Measurements from ENCODE around the gene ZCCHC9. TPM values are rescaled to one million over a fixed set of nuclear protein-coding genes. Genes with fewer than 3 reads are reported as not detected.
A peak's percentile ranks its signal among the peaks of the same experiment; 100 is the strongest.

The ZCCHC9 gene
- total RNA-seq, 4 donors from 2014 or later, result 24.5 to 32.6 (median 26.8) TPM

GRCh38 chr5:81349161-81349560 lies 47.8 kb downstream of the ZCCHC9 start:
- DNase-seq, result no peak
- no peaks in the 10 kb centered on the region for H3K36me3 ChIP-seq
- no peaks in the 10 kb centered on the region for H3K27me3 ChIP-seq
- TF ChIP-seq, protein P1, sequence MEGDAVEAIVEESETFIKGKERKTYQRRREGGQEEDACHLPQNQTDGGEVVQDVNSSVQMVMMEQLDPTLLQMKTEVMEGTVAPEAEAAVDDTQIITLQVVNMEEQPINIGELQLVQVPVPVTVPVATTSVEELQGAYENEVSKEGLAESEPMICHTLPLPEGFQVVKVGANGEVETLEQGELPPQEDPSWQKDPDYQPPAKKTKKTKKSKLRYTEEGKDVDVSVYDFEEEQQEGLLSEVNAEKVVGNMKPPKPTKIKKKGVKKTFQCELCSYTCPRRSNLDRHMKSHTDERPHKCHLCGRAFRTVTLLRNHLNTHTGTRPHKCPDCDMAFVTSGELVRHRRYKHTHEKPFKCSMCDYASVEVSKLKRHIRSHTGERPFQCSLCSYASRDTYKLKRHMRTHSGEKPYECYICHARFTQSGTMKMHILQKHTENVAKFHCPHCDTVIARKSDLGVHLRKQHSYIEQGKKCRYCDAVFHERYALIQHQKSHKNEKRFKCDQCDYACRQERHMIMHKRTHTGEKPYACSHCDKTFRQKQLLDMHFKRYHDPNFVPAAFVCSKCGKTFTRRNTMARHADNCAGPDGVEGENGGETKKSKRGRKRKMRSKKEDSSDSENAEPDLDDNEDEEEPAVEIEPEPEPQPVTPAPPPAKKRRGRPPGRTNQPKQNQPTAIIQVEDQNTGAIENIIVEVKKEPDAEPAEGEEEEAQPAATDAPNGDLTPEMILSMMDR (IDR thresholded peaks at IDR 0.05), result no peak
- TF ChIP-seq POLR2A (IDR thresholded peaks at IDR 0.05), result no peak
- H3K4me3 ChIP-seq, result no peak overlapping the region
- H3K27ac ChIP-seq, result no peak overlapping the region
- peaks cover 0 to 4% (median 0%) of the 10 kb centered on the region in 4 donors for H3K4me1 ChIP-seq
- no peaks in the 10 kb centered on the region for H3K9me3 ChIP-seq

GRCh38 chr5:81350507-81350906 lies 49.1 kb downstream of the ZCCHC9 start:
- Histone ChIP-seq H3K27ac (no peak overlapping the region), H3K27me3 (no peaks in the 10 kb centered on the region), H3K9me3 (no peaks in the 10 kb centered on the region), H3K4me3 (no peak overlapping the region), H3K4me1 (peaks cover 0 to 10% (median 0%) of the 10 kb centered on the region in 4 donors), H3K36me3 (no peaks in the 10 kb centered on the region)
- DNase-seq, result no peak
- TF ChIP-seq, protein P1 (IDR thresholded peaks at IDR 0.05), result no peak
- TF ChIP-seq POLR2A (IDR thresholded peaks at IDR 0.05), result no peak

GRCh38 chr5:81353189-81353588 lies 51.8 kb downstream of the ZCCHC9 start:
- TF ChIP-seq POLR2A (IDR thresholded peaks at IDR 0.05), result no peak
- TF ChIP-seq, protein P1 (IDR thresholded peaks at IDR 0.05), result peak in 2 of 6 experiments; percentile 26 to 27
- peaks cover 0 to 10% (median 0%) of the 10 kb centered on the region in 4 donors for H3K4me1 ChIP-seq
- DNase-seq, result no peak
- H3K9me3 ChIP-seq, result no peaks in the 10 kb centered on the region
- H3K27ac ChIP-seq, result peak overlapping the region in 2 of 4 donors; percentile 32 to 47
- no peaks in the 10 kb centered on the region for H3K27me3 ChIP-seq
- no peak overlapping the region for H3K4me3 ChIP-seq
- no peaks in the 10 kb centered on the region for H3K36me3 ChIP-seq

DNA sequence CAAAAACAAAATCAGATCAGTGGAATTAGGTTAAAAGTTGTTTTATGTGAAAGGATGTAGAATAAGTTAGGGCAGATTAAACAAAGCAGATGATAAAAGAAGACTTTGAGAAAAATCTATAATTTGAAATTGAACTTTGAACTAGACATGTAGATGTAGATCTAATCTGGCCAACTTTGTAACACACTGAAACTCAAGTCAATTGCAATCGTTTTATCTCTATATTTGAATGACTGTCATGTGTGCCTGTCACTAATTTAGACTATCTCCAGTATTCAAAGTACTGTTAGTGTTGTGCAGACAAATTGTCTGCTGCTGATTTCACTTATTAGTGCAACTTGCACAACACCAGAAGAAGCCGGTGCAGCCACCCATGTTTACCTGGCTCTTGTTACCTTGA lies 52.7 kb downstream of the ZCCHC9 start:
- DNase-seq, result no peak
- no peak overlapping the region for H3K4me3 ChIP-seq
- H3K27ac ChIP-seq, result peak overlapping the region in 2 of 4 donors; percentile 29 to 47
- H3K36me3 ChIP-seq, result no peaks in the 10 kb centered on the region
- TF ChIP-seq POLR2A (IDR thresholded peaks at IDR 0.05), result no peak
- TF ChIP-seq, protein P1 (IDR thresholded peaks at IDR 0.05), result no peak
- no peaks in the 10 kb centered on the region for H3K27me3 ChIP-seq
- no peaks in the 10 kb centered on the region for H3K9me3 ChIP-seq
- peaks cover 0 to 10% (median 0%) of the 10 kb centered on the region in 4 donors for H3K4me1 ChIP-seq

DNA sequence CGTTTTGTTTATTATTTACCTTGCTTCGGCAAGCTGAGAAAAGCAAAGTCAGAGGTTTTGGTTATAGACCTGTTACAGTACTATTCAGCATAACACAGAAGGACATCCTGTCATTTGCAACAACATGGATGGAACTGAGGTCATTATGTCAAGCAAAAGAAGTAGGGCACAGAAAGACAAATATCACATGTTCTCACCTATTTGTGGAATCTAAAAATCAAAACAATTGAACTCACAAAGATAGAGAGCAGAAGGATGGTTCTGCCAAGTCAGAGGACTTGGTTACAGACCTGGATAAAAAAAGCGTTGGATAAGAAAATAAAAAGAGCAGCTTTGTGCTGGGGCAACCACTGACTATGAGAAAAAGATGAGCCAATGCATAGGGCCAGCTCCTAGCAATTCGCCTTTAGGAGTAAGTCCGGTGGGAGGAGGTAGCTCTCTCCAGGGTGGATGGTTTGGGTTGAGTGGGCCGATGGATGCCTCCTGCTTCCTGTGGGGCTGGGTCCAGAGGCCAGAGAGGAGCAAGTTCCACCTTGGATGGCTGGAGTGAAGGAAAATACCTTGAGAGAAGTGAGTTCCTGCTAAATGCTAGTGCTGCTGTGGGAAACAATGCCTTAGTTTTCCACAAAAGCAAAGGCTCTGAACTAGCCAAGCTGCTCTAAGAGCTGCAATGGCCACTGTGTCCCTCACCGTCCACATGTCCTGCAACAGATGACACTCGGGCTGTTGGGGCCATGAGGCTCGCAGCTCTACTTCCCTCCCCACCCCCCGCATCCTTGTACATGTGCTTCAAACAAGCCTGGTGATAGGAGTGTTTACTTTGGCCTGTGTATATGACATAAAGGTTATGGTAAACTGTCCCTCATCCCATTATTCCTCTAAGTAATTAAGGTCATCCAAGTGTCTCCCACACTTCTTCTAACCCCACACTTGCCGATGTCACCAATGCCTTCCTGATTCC lies 54.2 kb downstream of the ZCCHC9 start:
- no peak overlapping the region for H3K27ac ChIP-seq
- peaks cover 0 to 10% (median 2%) of the 10 kb centered on the region in 4 donors for H3K4me1 ChIP-seq
- no peak overlapping the region for H3K4me3 ChIP-seq
- no peak for DNase-seq
- no peaks in the 10 kb centered on the region for H3K36me3 ChIP-seq
- H3K27me3 ChIP-seq, result no peaks in the 10 kb centered on the region
- no peak for TF ChIP-seq POLR2A (IDR thresholded peaks at IDR 0.05)
- TF ChIP-seq, protein P1 (IDR thresholded peaks at IDR 0.05), result no peak
- H3K9me3 ChIP-seq, result no peaks in the 10 kb centered on the region

All from Peyer's patch (tissue), 4 donors.